HepG2 (cell line): Measurements from ENCODE around the gene NEK8. TPM values are rescaled to one million over a fixed set of nuclear protein-coding genes. Genes with fewer than 3 reads are reported as not detected.

Source experiments
- CEBPZ ChIP-seq: IDR thresholded peaks from 2 replicates; pipeline ENCODE4 v1.6.1; 2012; ENCODE audit warnings: low read length, improper control_type of control experiment
- JUN ChIP-seq: sonication (generic); formaldehyde crosslinking; IDR thresholded peaks from 2 replicates; pipeline ENCODE4 v1.4.0; 2020; ENCODE audit warnings: mild to moderate bottlenecking, missing genetic modification reagents
- MAZ ChIP-seq, 2 experiments: sonication (generic) in 1 of 2; formaldehyde crosslinking in 1 of 2; IDR thresholded peaks; 2 replicates each; pipeline versions ENCODE4 v1.5.0 to v1.6.1; 2012 to 2020; ENCODE audit warnings: low read depth in 2 of 2, mild to moderate bottlenecking in 2 of 2, borderline replicate concordance in 1 of 2, improper control_type of control experiment in 1 of 2, low read length in 1 of 2, missing genetic modification reagents in 1 of 2, moderate library complexity in 1 of 2
- MEF2D ChIP-seq: sonication (generic); formaldehyde crosslinking; IDR thresholded peaks from 2 replicates; pipeline ENCODE4 v1.5.1; 2020; ENCODE audit warnings: mild to moderate bottlenecking, missing genetic modification reagents
- NFAT5 ChIP-seq: sonication (generic); formaldehyde crosslinking; IDR thresholded peaks from 2 replicates; pipeline ENCODE4 v1.4.0; 2020; ENCODE audit warnings: missing genetic modification reagents
- RELA ChIP-seq: sonication (generic); formaldehyde crosslinking; IDR thresholded peaks from 2 replicates; pipeline ENCODE4 v1.4.0; 2020; ENCODE audit warnings: missing genetic modification reagents
- TBX3 ChIP-seq: fragments of 450-650 bp; IDR thresholded peaks from 2 replicates; pipeline ENCODE4 v1.6.1; 2017; ENCODE audit warnings: antibody characterized with exemption, mild to moderate bottlenecking, inconsistent platforms, borderline replicate concordance
- ZNF260 ChIP-seq: sonication (generic); formaldehyde crosslinking; IDR thresholded peaks from 2 replicates; pipeline ENCODE4 v1.4.0; 2020; ENCODE audit warnings: missing genetic modification reagents, low read depth, mild to moderate bottlenecking, borderline replicate concordance
- ZNF530 ChIP-seq: sonication (generic); formaldehyde crosslinking; IDR thresholded peaks from 2 replicates; pipeline ENCODE4 v1.5.0; 2020; ENCODE audit warnings: low read depth, mild to moderate bottlenecking, missing genetic modification reagents
- ZNF598 ChIP-seq: sonication (generic); formaldehyde crosslinking; IDR thresholded peaks from 2 replicates; pipeline ENCODE4 v1.5.1; 2020; ENCODE audit warnings: mild to moderate bottlenecking, missing genetic modification reagents, borderline replicate concordance
- ZNF704 ChIP-seq: sonication (generic); formaldehyde crosslinking; IDR thresholded peaks from 2 replicates; pipeline ENCODE4 v1.8.1; 2023; ENCODE audit warnings: mild to moderate bottlenecking, inconsistent platforms, moderate library complexity, missing genetic modification reagents, borderline replicate concordance
- ZNF737 ChIP-seq: sonication (generic); formaldehyde crosslinking; IDR thresholded peaks from 2 replicates; pipeline ENCODE4 v1.5.0; 2020; ENCODE audit warnings: missing genetic modification reagents, mild to moderate bottlenecking, borderline replicate concordance
- ZNF768 ChIP-seq: sonication (generic); formaldehyde crosslinking; IDR thresholded peaks from 2 replicates; pipeline ENCODE4 v1.4.0; 2020; ENCODE audit warnings: missing genetic modification reagents
- ZSCAN21 ChIP-seq: sonication (generic); formaldehyde crosslinking; IDR thresholded peaks from 2 replicates; pipeline ENCODE4 v1.8.0; 2022; ENCODE audit warnings: mild to moderate bottlenecking, missing genetic modification reagents, moderate library complexity, borderline replicate concordance
- polyA plus RNA-seq, 8 experiments: library from polyadenylated mRNA; depleted of rRNA in 3 of 8; stranded (reverse) in 7 of 8; unstranded in 1 of 8; fragments of >200 nt; fragmentation: Illumina TruSeq in 4 of 8; extraction: Trizol in 4 of 8; gene quantifications; 2 replicates each; pipeline versions ENCODE4 v1.2.1 to v1.2.3, GENCODE V29; 2011 to 2016; ENCODE audit warnings: low read depth in 4 of 8, missing spikeins in 1 of 8, mixed read lengths in 1 of 8; ENCODE audit not compliant: insufficient read depth in 1 of 8
- total RNA-seq, 5 experiments: library from RNA; depleted of rRNA; stranded (reverse); fragments of >200 nt; fragmentation: Illumina TruSeq; extraction: Trizol; gene quantifications; 2 replicates each; pipeline ENCODE4 v1.2.3, GENCODE V29; 2016; ENCODE audit warnings: low read depth in 1 of 5
- TF ChIP-seq, protein P1 (sequence below): sonication (generic); formaldehyde crosslinking; IDR thresholded peaks from 2 replicates; pipeline ENCODE4 v1.4.0; 2020; ENCODE audit warnings: missing genetic modification reagents
- TF ChIP-seq, protein P2 (sequence below): sonication (generic); formaldehyde crosslinking; IDR thresholded peaks from 2 replicates; pipeline ENCODE4 v1.5.0; 2020; ENCODE audit warnings: missing genetic modification reagents

The NEK8 gene
- total and polyA plus RNA-seq, 2 of the 13 experiments (the other 11 are each of a cell fraction or from before 2014, with no cell fraction given), result 5.8 to 13.5 TPM

- TF ChIP-seq NFAT5 (CRISPR knock-in tag) (no peak), ZNF704 (CRISPR knock-in tag) (no peak), TBX3 (no peak), ZNF260 (CRISPR knock-in tag) (no peak), ZNF737 (CRISPR knock-in tag) (no peak), MAZ (IDR thresholded peaks at IDR 0.05; ENCODE audit: borderline replicate concordance, low read depth, low read length) (0 out of 2 replicates have a peak, but pooled peaks have one; percentile 9), MAZ (CRISPR knock-in tag; IDR thresholded peaks at IDR 0.05; ENCODE audit: low read depth) (peak; percentile 37), RELA (CRISPR knock-in tag) (no peak), ZSCAN21 (CRISPR knock-in tag) (peak; percentile 84; the same call in 1 of the 2 replicates), JUN (CRISPR knock-in tag) (0 out of 2 replicates have a peak, but pooled peaks have one; percentile 19), CEBPZ (no peak), ZNF598 (CRISPR knock-in tag) (no peak), ZNF768 (CRISPR knock-in tag) (peak; percentile 71), ZNF530 (CRISPR knock-in tag) (no peak), MEF2D (CRISPR knock-in tag) (peak; percentile 73)
- TF ChIP-seq, protein P1, sequence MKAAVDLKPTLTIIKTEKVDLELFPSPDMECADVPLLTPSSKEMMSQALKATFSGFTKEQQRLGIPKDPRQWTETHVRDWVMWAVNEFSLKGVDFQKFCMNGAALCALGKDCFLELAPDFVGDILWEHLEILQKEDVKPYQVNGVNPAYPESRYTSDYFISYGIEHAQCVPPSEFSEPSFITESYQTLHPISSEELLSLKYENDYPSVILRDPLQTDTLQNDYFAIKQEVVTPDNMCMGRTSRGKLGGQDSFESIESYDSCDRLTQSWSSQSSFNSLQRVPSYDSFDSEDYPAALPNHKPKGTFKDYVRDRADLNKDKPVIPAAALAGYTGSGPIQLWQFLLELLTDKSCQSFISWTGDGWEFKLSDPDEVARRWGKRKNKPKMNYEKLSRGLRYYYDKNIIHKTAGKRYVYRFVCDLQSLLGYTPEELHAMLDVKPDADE (CRISPR knock-in tag), result no peak
- TF ChIP-seq, protein P2, sequence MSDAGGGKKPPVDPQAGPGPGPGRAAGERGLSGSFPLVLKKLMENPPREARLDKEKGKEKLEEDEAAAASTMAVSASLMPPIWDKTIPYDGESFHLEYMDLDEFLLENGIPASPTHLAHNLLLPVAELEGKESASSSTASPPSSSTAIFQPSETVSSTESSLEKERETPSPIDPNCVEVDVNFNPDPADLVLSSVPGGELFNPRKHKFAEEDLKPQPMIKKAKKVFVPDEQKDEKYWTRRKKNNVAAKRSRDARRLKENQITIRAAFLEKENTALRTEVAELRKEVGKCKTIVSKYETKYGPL (CRISPR knock-in tag), result no peak
These were observed 30.2 kb upstream of the NEK8 start (continued) for GRCh38 chr17:28698253-28698941.
